GM19372 (cell line): Measurements from ENCODE around the gene EIF2S1.
"Not testable (repeated sequence)": the region's sequence is repeated elsewhere in the genome, so short reads cannot be mapped to it uniquely, and the experiment has no call there.

Experiments used
- ATAC-seq: cut with Tn5 transposase; IDR thresholded peaks from one replicate; pipeline ENCODE4 v1.9.1; 2021; ENCODE audit warnings: mild to moderate bottlenecking, low read depth, moderate library complexity; ENCODE audit not compliant: unreplicated experiment

The EIF2S1 gene

GRCh38 chr14:67359775-67360469 lies at the start of gene EIF2S1, which contains the start of gene ATP6V1D:
Gene EIF2S1, plus strand, starts transcription at chr14:67360328. Its CDS starts 4,440 bp downstream, at chr14:67364768.
Gene ATP6V1D, minus strand, starts transcription at chr14:67359804. Its CDS starts 106 bp downstream, at chr14:67359698.
- ATAC-seq, result peak; percentile 93

- no peak for ATAC-seq
Observed at GRCh38 chr14:67311868-67312267, 48.3 kb upstream of the EIF2S1 start.

GRCh38 chr14:67313153-67313552 lies 47.0 kb upstream of the EIF2S1 start:
- ATAC-seq, result no peak

- ATAC-seq, result no peak
Observed at GRCh38 chr14:67317822-67318221, 42.3 kb upstream of the EIF2S1 start.

- ATAC-seq, result no peak
Observed at GRCh38 chr14:67319142-67319541, 41.0 kb upstream of the EIF2S1 start.

- not testable (repeated sequence) for ATAC-seq
Observed at GRCh38 chr14:67329666-67330065, 30.5 kb upstream of the EIF2S1 start.

GRCh38 chr14:67331368-67332125 lies 28.6 kb upstream of the EIF2S1 start:
- ATAC-seq, result no peak

- ATAC-seq, result no peak
Observed at GRCh38 chr14:67332468-67332867, 27.7 kb upstream of the EIF2S1 start.

- ATAC-seq, result no peak
Observed at GRCh38 chr14:67335781-67336180, 24.3 kb upstream of the EIF2S1 start.

GRCh38 chr14:67341231-67341630 lies 18.9 kb upstream of the EIF2S1 start:
- not testable (repeated sequence) for ATAC-seq

- no peak for ATAC-seq
Observed at GRCh38 chr14:67343601-67344230, 16.4 kb upstream of the EIF2S1 start.

GRCh38 chr14:67345583-67345982 lies 14.5 kb upstream of the EIF2S1 start:
- ATAC-seq, result no peak

GRCh38 chr14:67352055-67352454 lies 8.1 kb upstream of the EIF2S1 start:
- no peak for ATAC-seq

- no peak for ATAC-seq
Observed at GRCh38 chr14:67357186-67357968, 2.8 kb upstream of the EIF2S1 start.

- no peak for ATAC-seq
Observed at GRCh38 chr14:67357969-67358354, 2.2 kb upstream of the EIF2S1 start.

- no peak for ATAC-seq
Observed at GRCh38 chr14:67358924-67359774, 979 bp upstream of the EIF2S1 start.

- peak; percentile 14 for ATAC-seq
Observed at GRCh38 chr14:67360470-67361206, 510 bp downstream of the EIF2S1 start.

GRCh38 chr14:67365476-67365875 lies 5.3 kb downstream of the EIF2S1 start:
- no peak for ATAC-seq

GRCh38 chr14:67370830-67371229 lies 10.7 kb downstream of the EIF2S1 start:
- no peak for ATAC-seq
